GM13976 (cell line): ENCODE data around the gene PAIP2B.
"Not testable (repeated sequence)": the region's sequence is repeated elsewhere in the genome, so short reads cannot be mapped to it uniquely, and the experiment has no call there.

Experiments used
- DNase-seq: peaks from one replicate; pipeline ENCODE4 v3.0.0; 2012; ENCODE audit warnings: low spot score
- CTCF ChIP-seq: IDR thresholded peaks from 2 replicates; pipeline ENCODE4 v1.5.1; 2012; ENCODE audit warnings: borderline replicate concordance, mild to moderate bottlenecking; ENCODE audit not compliant: insufficient read depth; ENCODE audit errors: extremely low read depth, missing control alignments, control extremely low read depth
- in situ Hi-C: fragments of 300-500 bp; cut with MboI; formaldehyde crosslinking; loops from one replicate; pipeline ENCODE4 v1.12.0; 2022; ENCODE audit warnings: low sequenced_read_pairs, mixed read lengths, inconsistent platforms; ENCODE audit not compliant: unreplicated experiment

Gene PAIP2B

GRCh38 chr2:71243634-71244301 is 16.9 kb upstream of the PAIP2B start:
- no peak for TF ChIP-seq CTCF
- DNase-seq = no peak
- in situ Hi-C loops = no loop called here

- TF ChIP-seq CTCF = no peak
- no peak for DNase-seq
- in situ Hi-C loops = no loop called here
Measured at GRCh38 chr2:71240794-71241193, 13.9 kb upstream of the PAIP2B start.

- in situ Hi-C loops = no loop called here
- DNase-seq = no peak
- TF ChIP-seq CTCF = no peak
Measured at GRCh38 chr2:71238089-71238488, 11.2 kb upstream of the PAIP2B start.

- DNase-seq = no peak
- in situ Hi-C loops = no loop called here
- no peak for TF ChIP-seq CTCF
Measured at GRCh38 chr2:71235930-71236587, 9.2 kb upstream of the PAIP2B start.

GRCh38 chr2:71233072-71233471 is 6.2 kb upstream of the PAIP2B start:
- in situ Hi-C loops = not testable (repeated sequence)

GRCh38 chr2:71226096-71226964 is 573 bp downstream of the PAIP2B start:
- no peak for TF ChIP-seq CTCF
- DNase-seq = no peak
- in situ Hi-C loops = no loop called here

More at GRCh38 chr2:71233072-71233471, 6.2 kb upstream of the PAIP2B start:
- DNase-seq = not testable (repeated sequence)

- no peak for TF ChIP-seq CTCF
- in situ Hi-C loops = no loop called here
- no peak for DNase-seq
Measured at GRCh38 chr2:71224935-71225334, 2.0 kb downstream of the PAIP2B start.
